Measurements from ENCODE around the gene NANS.

NANS gene

GRCh38 chr9:98049288-98050072, 7.1 kb upstream of the NANS start:
- Histone ChIP-seq H3K9me3 (ENCODE audit: control insufficient read depth, insufficient read depth, low read length) (no peaks in the 10 kb centered on the region), H3K36me3 (ENCODE audit: insufficient read depth, low read length) (no peaks in the 10 kb centered on the region), H3K4me1 (ENCODE audit: insufficient read depth, low read length) (no peaks in the 10 kb centered on the region), H3K9ac (ENCODE audit: low read depth, low read length) (no peak overlapping the region)

- no peaks in the 10 kb centered on the region for H3K36me3 ChIP-seq (ENCODE audit: insufficient read depth, low read length)
Observed at GRCh38 chr9:98050351-98050750, 6.2 kb upstream of the NANS start.

GRCh38 chr9:98054376-98054951, 2.1 kb upstream of the NANS start:
- Histone ChIP-seq H3K9me3 (ENCODE audit: control insufficient read depth, insufficient read depth, low read length) (no peaks in the 10 kb centered on the region), H3K4me1 (ENCODE audit: insufficient read depth, low read length) (no peaks in the 10 kb centered on the region), H3K36me3 (ENCODE audit: insufficient read depth, low read length) (no peaks in the 10 kb centered on the region), H3K9ac (ENCODE audit: low read depth, low read length) (no peak overlapping the region)

More at GRCh38 chr9:98050351-98050750, 6.2 kb upstream of the NANS start:
- Histone ChIP-seq H3K9me3 (ENCODE audit: control insufficient read depth, insufficient read depth, low read length) (no peaks in the 10 kb centered on the region), H3K9ac (ENCODE audit: low read depth, low read length) (no peak overlapping the region), H3K4me1 (ENCODE audit: insufficient read depth, low read length) (no peaks in the 10 kb centered on the region)

- Histone ChIP-seq H3K36me3 (ENCODE audit: insufficient read depth, low read length) (peaks cover 3% of the 10 kb centered on the region; the same call in 1 of the 2 replicates), H3K9me3 (ENCODE audit: control insufficient read depth, insufficient read depth, low read length) (no peaks in the 10 kb centered on the region), H3K4me1 (ENCODE audit: insufficient read depth, low read length) (no peaks in the 10 kb centered on the region), H3K9ac (ENCODE audit: low read depth, low read length) (peak overlapping the region; percentile 82)
Observed at GRCh38 chr9:98057138-98057799, 737 bp downstream of the NANS start.

GRCh38 chr9:98062161-98062560, 5.6 kb downstream of the NANS start:
- peaks cover 9% of the 10 kb centered on the region for H3K36me3 ChIP-seq (ENCODE audit: insufficient read depth, low read length)

GRCh38 chr9:98064623-98065392, 8.3 kb downstream of the NANS start:
- Histone ChIP-seq H3K9ac (ENCODE audit: low read depth, low read length) (no peak overlapping the region), H3K4me1 (ENCODE audit: insufficient read depth, low read length) (no peaks in the 10 kb centered on the region), H3K9me3 (ENCODE audit: control insufficient read depth, insufficient read depth, low read length) (no peaks in the 10 kb centered on the region), H3K36me3 (ENCODE audit: insufficient read depth, low read length) (peaks cover 9% of the 10 kb centered on the region)

More at GRCh38 chr9:98062161-98062560, 5.6 kb downstream of the NANS start:
- Histone ChIP-seq H3K9ac (ENCODE audit: low read depth, low read length) (no peak overlapping the region), H3K9me3 (ENCODE audit: control insufficient read depth, insufficient read depth, low read length) (no peaks in the 10 kb centered on the region), H3K4me1 (ENCODE audit: insufficient read depth, low read length) (no peaks in the 10 kb centered on the region)

GRCh38 chr9:98066235-98066634, 9.7 kb downstream of the NANS start:
- Histone ChIP-seq H3K9ac (ENCODE audit: low read depth, low read length) (no peak overlapping the region), H3K4me1 (ENCODE audit: insufficient read depth, low read length) (no peaks in the 10 kb centered on the region), H3K36me3 (ENCODE audit: insufficient read depth, low read length) (peaks cover 6% of the 10 kb centered on the region; the same call in 1 of the 2 replicates), H3K9me3 (ENCODE audit: control insufficient read depth, insufficient read depth, low read length) (no peaks in the 10 kb centered on the region)

- peaks cover 6% of the 10 kb centered on the region; the same call in 1 of the 2 replicates for H3K36me3 ChIP-seq (ENCODE audit: insufficient read depth, low read length)
- H3K9me3 ChIP-seq (ENCODE audit: control insufficient read depth, insufficient read depth, low read length) = no peaks in the 10 kb centered on the region
- no peaks in the 10 kb centered on the region for H3K4me1 ChIP-seq (ENCODE audit: insufficient read depth, low read length)
- no peak overlapping the region for H3K9ac ChIP-seq (ENCODE audit: low read depth, low read length)
Observed at GRCh38 chr9:98067184-98067583, 10.7 kb downstream of the NANS start.

GRCh38 chr9:98069551-98069950, 13.0 kb downstream of the NANS start:
- H3K9me3 ChIP-seq (ENCODE audit: control insufficient read depth, insufficient read depth, low read length) = no peaks in the 10 kb centered on the region
- peaks cover 1% of the 10 kb centered on the region; the same call in 1 of the 2 replicates for H3K4me1 ChIP-seq (ENCODE audit: insufficient read depth, low read length)
- no peak overlapping the region for H3K9ac ChIP-seq (ENCODE audit: low read depth, low read length)
- H3K36me3 ChIP-seq (ENCODE audit: insufficient read depth, low read length) = peaks cover 3% of the 10 kb centered on the region; the same call in 1 of the 2 replicates

GRCh38 chr9:98070704-98071103, 14.2 kb downstream of the NANS start:
- H3K9me3 ChIP-seq (ENCODE audit: control insufficient read depth, insufficient read depth, low read length) = no peaks in the 10 kb centered on the region
- H3K4me1 ChIP-seq (ENCODE audit: insufficient read depth, low read length) = peaks cover 13% of the 10 kb centered on the region
- H3K9ac ChIP-seq (ENCODE audit: low read depth, low read length) = no peak overlapping the region
- peaks cover 3% of the 10 kb centered on the region; the same call in 1 of the 2 replicates for H3K36me3 ChIP-seq (ENCODE audit: insufficient read depth, low read length)

GRCh38 chr9:98071737-98072136, 15.2 kb downstream of the NANS start:
- no peak overlapping the region for H3K9ac ChIP-seq (ENCODE audit: low read depth, low read length)
- peaks cover 19% of the 10 kb centered on the region for H3K4me1 ChIP-seq (ENCODE audit: insufficient read depth, low read length)
- no peaks in the 10 kb centered on the region for H3K36me3 ChIP-seq (ENCODE audit: insufficient read depth, low read length)
- no peaks in the 10 kb centered on the region for H3K9me3 ChIP-seq (ENCODE audit: control insufficient read depth, insufficient read depth, low read length)

GRCh38 chr9:98074115-98074990, 17.8 kb downstream of the NANS start:
- Histone ChIP-seq H3K9ac (ENCODE audit: low read depth, low read length) (no peak overlapping the region), H3K9me3 (ENCODE audit: control insufficient read depth, insufficient read depth, low read length) (no peaks in the 10 kb centered on the region), H3K36me3 (ENCODE audit: insufficient read depth, low read length) (no peaks in the 10 kb centered on the region), H3K4me1 (ENCODE audit: insufficient read depth, low read length) (peaks cover 21% of the 10 kb centered on the region)

- Histone ChIP-seq H3K9me3 (ENCODE audit: control insufficient read depth, insufficient read depth, low read length) (no peaks in the 10 kb centered on the region), H3K4me1 (ENCODE audit: insufficient read depth, low read length) (peaks cover 21% of the 10 kb centered on the region), H3K9ac (ENCODE audit: low read depth, low read length) (no peak overlapping the region), H3K36me3 (ENCODE audit: insufficient read depth, low read length) (no peaks in the 10 kb centered on the region; the same call in 1 of the 2 replicates)
Observed at GRCh38 chr9:98075332-98075805, 18.8 kb downstream of the NANS start.
